Stomach (tissue), 4 donors: ENCODE data around the gene GLIPR1.

Source experiments
- POLR2A ChIP-seq, 4 donors: fragments of 450-650 bp; IDR thresholded peaks; one replicate each; pipeline ENCODE4 v1.6.1; 2016; ENCODE audit warnings: antibody characterized with exemption in 4 of 4, control low read depth in 2 of 4, mild to moderate bottlenecking in 1 of 4, moderate library complexity in 1 of 4
- POLR2AphosphoS5 ChIP-seq, 3 donors: sonication (generic); formaldehyde crosslinking; IDR thresholded peaks; one replicate each; pipeline ENCODE4 v1.6.1; 2016; ENCODE audit warnings: antibody characterized with exemption in 3 of 3
- TF ChIP-seq, protein P1 (sequence below), 7 experiments: fragments of 450-650 bp in 4 of 7; fragments of 200-600 bp in 3 of 7; sonication (generic) in 3 of 7; IDR thresholded peaks; one replicate each; pipeline ENCODE4 v1.5.1; 2016 to 2019; ENCODE audit warnings: antibody characterized with exemption in 7 of 7, control low read depth in 2 of 7, mild to moderate bottlenecking in 1 of 7

DNA sequence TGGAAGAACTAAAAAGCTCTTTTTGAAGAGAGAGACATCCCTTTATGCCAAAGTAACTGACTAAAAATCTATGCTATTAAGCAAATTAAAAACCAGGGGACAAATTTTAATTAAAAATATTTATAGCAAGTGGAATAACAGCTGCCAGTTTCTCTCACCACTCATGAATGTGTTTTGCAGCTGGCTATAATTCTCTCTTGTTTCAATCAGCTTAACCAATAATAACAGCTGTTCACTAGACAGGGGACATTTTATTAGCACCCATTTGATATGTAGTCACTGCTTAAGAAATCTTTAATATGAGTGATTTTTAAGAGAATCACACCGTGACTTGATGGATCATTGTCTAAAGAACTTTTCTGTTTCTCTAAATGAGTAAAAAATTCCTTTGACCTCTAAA, 65.1 kb downstream of the GLIPR1 start:
- TF ChIP-seq, protein P1, sequence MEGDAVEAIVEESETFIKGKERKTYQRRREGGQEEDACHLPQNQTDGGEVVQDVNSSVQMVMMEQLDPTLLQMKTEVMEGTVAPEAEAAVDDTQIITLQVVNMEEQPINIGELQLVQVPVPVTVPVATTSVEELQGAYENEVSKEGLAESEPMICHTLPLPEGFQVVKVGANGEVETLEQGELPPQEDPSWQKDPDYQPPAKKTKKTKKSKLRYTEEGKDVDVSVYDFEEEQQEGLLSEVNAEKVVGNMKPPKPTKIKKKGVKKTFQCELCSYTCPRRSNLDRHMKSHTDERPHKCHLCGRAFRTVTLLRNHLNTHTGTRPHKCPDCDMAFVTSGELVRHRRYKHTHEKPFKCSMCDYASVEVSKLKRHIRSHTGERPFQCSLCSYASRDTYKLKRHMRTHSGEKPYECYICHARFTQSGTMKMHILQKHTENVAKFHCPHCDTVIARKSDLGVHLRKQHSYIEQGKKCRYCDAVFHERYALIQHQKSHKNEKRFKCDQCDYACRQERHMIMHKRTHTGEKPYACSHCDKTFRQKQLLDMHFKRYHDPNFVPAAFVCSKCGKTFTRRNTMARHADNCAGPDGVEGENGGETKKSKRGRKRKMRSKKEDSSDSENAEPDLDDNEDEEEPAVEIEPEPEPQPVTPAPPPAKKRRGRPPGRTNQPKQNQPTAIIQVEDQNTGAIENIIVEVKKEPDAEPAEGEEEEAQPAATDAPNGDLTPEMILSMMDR (IDR thresholded peaks at IDR 0.05): no peak
- TF ChIP-seq POLR2A (IDR thresholded peaks at IDR 0.05) (no peak), POLR2AphosphoS5 (IDR thresholded peaks at IDR 0.05) (no peak)
